Inferior parietal cortex (tissue), 1 donor: ENCODE results near the gene TMEM51.

Source experiments
- DNase-seq: peaks from one replicate; pipeline ENCODE4 v3.0.0-alpha.2; 2016; ENCODE audit errors: extremely low spot score

Gene TMEM51

DNA sequence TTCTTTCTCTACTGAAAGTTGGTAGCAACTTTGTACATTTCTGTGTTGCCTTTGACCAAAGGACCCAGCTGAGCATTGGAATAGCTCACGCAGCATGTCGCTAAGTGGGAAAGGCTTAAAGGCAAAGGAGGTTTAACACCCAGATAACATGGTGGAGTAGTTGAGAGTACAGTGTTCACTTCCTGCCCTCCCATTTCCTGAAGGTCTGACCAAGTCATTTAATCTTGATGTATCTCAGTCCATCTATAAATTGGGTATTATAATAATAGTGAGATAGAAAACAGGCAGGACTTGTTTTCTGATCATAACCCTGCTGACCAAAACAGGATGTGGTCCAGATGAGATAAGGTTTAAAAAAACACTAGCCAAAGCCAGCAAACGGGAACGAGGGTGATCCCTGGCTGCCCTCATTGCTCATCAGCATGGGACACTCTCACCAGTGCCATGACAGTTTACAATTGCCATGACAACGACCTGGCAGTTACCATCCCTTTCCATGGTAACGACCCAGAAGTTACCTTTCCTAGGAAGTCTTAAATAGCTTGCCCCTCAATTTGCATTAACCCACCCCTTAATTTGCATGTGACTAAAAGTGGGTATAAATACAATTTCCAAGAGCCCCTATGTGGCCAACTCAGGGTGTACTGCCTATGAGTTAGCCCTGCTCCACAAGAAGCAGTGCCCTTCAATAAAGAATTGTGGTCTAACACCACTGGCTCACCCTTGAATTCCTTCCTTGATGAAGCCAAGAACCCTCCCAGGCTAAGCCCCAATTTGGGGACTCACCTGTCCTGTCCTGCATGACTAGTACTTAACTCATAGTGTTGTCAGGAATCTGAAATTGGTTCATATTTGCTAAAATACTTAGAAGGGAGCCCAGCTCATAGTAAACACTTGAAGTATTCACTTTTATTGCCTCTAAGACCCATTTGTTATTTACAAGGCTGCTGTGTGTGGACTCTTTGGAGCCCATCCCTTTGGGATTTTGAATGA is 65.0 kb downstream of the TMEM51 start:
- DNase-seq: no peak

DNA sequence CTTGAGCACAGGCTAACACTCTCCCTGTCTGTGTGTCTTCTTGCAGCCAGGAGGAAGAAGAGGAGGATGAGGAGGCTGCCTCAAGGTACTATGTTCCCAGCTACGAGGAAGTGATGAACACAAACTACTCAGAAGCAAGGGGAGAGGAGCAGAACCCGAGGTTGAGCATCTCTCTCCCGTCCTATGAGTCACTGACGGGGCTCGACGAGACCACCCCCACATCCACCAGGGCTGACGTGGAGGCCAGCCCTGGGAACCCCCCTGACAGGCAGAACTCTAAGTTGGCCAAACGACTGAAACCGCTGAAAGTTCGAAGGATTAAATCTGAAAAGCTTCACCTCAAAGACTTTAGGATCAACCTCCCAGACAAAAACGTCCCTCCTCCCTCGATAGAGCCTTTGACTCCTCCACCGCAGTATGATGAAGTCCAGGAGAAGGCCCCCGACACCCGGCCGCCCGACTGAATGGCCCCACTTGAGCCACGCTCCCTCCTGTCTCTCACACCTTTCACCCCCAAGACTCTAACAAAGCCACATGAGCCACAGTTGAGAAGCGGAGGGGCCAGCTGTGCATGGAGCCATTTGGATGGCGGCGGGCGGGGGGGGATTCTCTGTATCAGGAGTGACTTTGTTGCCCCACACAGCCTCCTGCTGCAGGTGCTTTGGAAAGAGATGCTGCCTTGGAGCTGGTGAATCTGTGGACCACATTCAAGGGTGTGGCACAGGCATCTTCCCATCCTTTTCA is 65.9 kb downstream of the TMEM51 start:
- no peak for DNase-seq

- DNase-seq: no peak
Observed at GRCh38 chr1:15220024-15220392, 66.5 kb downstream of the TMEM51 start.

GRCh38 chr1:15220825-15221431 is 67.4 kb downstream of the TMEM51 start:
- DNase-seq: no peak

DNA sequence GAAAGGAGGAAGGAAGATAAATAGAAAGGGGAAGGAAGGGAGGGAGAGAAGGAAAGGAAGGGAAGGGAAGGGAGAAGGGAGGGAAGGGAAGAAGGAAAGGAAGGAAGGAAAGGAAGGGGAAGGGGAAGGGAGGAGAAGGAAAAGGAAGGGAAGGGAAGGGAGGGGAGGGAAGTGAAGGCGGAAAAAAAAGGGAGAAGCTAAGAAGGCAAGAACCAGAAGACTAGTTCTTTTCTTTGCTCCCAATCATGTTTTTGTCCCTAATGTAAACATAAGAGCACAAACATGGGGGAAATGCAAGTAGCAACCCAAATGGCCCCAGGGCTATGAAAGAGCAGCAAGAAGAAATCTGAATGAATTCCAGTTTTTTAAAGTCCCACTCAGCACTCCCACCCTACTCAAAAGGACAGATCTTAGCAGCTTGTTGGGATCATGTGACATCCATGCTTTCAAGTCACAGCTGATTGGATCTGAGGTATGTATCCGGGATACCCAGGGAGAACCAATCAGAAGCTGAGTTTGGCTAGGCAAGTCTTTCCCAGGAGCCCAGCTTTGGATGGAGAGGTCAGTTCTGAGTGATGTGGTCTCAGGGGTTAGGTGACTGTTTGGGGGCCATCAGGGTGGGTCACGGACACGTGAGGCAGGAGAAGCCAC is 69.2 kb downstream of the TMEM51 start:
- DNase-seq: no peak

- no peak for DNase-seq
Observed at GRCh38 chr1:15224259-15224869, 70.8 kb downstream of the TMEM51 start.

GRCh38 chr1:15224974-15225373 is 71.4 kb downstream of the TMEM51 start:
- no peak for DNase-seq

- no peak for DNase-seq
Observed at GRCh38 chr1:15225461-15225860, 71.9 kb downstream of the TMEM51 start.

DNA sequence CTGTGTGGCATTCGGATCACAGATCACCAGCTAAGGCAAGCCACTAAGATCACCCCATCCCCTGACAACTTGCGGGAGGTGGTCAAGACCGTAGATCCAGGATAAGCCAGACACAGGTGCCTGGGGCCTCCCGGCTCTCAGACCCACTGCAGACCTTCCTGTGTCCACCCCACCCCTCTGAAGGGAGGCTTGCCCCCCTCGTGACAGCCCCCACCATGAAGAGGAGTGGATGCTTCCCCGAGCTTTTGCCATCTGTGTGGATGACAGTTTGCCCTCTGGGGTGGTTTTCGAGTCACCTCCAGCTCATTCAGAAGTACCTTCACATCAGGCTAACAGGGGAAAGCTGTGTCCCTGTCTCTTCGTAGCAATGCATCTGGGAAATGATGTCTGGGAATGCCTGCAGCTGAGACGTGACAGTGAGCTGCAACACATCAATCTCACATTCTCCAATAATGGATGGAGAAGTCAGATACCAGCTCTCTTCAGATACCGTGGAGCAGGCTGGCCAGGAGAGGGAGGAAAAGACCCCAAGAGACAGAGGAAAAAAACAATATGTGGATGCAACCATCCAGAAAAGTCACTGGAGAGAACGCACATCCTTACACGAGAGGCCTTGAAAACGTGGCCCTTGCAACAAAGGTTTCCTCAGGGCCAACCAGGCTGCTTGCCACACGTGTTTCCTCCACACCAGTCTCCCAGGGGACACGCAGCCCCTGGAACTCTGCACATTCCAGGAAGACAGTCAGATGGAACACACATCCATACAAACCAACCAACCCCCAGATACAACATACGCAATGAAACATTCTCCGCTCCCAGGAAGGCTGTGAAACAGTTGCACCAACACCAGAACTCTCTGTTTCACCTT is 73.1 kb downstream of the TMEM51 start:
- no peak for DNase-seq

GRCh38 chr1:15229707-15230131 is 76.2 kb downstream of the TMEM51 start:
- DNase-seq: no peak

DNA sequence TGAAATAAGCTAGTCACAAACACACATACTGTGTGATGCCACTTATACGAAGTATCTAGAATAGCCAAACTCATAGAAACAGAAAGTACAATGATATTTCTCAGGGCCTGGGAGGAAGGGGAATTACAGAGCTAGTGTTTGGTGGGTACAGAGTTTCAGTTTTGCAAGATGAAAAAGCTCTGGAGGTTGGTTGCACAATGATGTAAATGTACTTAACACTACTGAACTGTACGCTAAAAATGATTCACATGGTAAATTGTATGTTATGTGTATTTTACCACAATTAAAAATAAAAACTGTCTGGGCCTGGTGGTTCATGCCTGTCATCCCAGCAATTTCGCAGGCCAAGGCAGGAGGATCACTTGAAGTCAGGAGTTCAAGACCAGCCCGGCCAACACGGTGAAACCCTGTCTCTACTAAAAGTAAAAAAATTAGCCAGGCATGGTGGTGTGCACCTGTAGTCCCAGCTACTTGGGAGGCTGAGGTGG is 78.2 kb downstream of the TMEM51 start:
- DNase-seq: no peak

GRCh38 chr1:15233689-15234088 is 80.1 kb downstream of the TMEM51 start:
- DNase-seq: no peak

DNA sequence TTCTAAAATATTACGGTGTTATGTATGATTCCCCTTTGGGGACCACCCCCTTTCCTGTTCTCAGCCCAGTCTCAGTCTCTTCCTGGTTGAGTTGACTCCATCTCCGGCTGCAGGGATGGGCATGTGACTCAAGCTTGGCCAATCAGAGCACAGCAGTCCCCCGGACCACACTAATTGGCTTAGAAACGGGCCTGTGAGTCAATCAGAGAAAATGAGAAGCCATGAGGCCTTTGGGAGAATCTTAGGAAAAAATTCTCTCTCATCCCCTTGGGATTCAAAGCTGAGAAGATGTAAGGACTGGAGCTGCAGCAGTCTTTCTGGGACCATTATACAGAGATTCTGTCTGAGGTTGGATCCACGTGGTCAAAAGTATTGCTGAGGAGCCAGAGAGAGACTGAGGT is 82.8 kb downstream of the TMEM51 start:
- no peak for DNase-seq

GRCh38 chr1:15236746-15237145 is 83.2 kb downstream of the TMEM51 start:
- DNase-seq: no peak

DNA sequence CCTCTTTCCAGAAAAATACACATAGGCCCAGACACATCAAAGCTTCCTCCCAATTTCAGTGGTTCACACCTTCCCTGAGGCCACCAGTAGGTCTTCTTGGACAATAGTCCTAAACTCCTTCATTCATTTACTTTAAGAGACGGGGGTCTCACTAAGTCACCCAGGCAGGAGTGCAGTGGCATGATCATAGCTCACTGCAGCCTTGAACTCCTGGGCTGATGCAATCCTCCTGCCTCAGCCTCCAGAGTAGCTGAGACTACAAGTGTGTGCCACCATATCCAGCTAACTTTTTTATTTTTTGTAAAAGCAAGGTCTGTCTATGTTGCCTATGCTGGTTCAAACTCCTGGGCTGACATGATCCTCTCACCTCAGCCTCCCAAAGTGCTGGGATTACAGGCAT is 85.2 kb downstream of the TMEM51 start:
- DNase-seq: no peak

DNA sequence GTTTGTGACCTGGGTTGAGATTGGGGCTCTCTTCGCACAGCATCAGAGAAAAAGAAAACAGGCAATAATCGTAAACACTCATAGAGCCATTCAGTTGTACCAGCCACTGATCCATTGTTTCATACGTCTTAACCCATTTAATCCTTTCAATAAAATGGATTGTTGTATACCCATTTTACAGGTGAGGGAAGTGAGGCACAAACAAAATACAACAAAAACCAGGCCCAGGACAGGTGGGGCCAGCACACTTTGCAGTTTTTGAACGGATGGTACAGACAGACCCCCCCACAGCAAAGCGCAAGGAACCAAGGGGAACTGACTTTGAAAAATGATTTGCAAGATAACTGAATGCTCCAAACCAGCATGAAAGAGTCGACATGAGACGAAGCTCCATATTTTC is 89.2 kb downstream of the TMEM51 start:
- DNase-seq: no peak

DNA sequence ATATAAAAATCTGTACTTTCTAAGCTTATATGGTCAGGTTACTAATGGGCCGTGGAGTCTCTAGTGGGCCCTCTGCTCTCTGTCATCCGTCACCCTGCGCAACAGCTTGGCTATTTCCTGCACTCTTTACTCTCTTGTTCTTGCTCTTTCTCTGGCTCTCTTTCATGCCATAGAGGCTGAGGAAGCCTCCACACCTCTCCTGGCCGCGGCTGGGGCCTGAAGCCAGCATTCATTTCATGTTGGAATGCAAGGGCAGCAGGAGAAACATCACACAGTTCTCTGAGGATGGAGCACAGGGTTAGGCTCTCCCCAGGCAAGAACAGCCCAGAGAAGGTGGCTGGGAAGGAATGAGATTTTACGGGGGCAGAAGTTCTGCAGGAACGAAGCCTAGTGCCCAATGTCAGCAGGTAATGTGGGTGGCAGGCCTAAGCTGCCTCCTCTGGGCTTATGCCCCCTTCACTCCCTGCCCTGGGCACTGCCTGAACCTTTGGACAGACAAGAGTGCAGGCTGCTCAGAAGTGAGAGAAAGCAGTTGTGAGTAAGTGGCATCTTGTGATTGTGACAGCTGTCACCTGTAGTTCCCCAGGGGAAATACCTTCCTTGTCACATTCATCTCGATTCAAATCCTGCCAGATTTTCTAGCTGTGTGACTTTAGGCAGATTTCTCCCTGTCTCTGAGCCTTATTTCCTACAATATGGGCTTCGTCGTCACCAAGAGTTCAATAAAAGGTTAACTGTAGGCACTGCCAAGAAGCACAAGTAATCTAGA is 89.9 kb downstream of the TMEM51 start:
- no peak for DNase-seq

DNA sequence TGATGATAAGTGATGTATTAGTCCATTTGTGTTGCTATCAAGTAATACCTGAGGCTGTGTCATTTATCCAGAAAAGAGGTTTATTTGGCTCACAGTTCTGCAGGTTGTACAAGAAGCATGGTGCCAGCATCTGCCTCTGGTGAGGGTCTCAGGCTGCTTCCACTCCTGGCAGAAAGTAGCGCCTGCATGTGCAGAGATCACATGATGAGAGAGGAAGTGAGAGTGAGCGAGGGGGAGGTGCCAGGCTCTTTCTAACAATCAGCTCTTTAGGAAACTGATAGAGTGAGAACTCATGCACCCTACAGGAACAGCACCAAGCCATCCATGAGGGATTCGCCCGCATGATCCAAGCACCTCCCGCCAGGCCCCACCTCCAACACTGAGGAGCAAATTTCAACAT is 91.3 kb downstream of the TMEM51 start:
- DNase-seq: no peak

DNA sequence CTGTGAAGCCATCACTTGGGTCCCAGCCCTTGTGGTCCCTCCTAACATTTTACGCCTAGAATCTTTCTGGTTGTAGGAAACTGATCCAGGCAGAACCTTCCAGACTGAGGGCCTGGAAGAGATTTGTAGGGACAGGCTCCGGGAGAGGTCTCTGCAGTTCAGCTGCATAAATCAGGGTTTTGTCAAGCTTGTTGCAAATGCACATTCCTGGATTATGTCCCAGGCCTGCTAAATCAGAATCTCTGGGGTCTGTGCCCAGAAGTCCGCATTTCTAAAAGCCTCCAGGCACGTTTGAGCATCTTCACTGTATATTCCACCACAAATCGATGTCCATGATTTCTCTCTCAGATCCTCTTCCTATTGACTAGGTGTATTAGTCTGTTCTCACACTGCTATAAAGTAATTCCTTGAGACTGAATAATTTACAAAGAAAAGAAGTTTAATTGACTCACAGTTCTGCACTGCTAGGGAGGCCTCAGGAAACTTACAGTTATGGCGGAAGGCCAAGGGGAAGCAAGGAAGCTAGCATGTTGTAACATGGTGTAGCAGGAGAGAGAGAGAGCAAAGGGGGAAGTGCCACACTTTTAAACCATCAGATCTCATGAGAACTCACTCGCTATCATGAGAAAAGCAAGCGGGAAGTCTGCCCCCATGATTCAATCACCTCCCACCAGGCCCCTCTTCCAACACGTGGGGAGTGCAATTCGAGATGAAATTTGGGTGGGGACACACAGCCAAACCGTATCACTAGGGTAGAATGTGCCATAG is 92.2 kb downstream of the TMEM51 start:
- DNase-seq: no peak
